Measurements from ENCODE around the gene AFG1L.

Gene AFG1L

GRCh38 chr6:108359901-108360882, 65.3 kb downstream of the AFG1L start:
- Histone ChIP-seq H3K4me2 (ENCODE audit: low read length) (no peak overlapping the region), H3K56ac (ENCODE audit: low read length) (no peak overlapping the region), H3K4me3 (ENCODE audit: low read length) (no peak overlapping the region), H4K5ac (ENCODE audit: low read length) (no peak overlapping the region), H3K36me3 (ENCODE audit: control insufficient read depth, insufficient read depth, low read length) (no peaks in the 10 kb centered on the region), H2BK5ac (ENCODE audit: low read length) (no peak overlapping the region), H3K4me1 (ENCODE audit: control insufficient read depth, low read depth, low read length) (no peaks in the 10 kb centered on the region), H3K27me3 (ENCODE audit: insufficient read depth, low read length, poor library complexity) (no peaks in the 10 kb centered on the region), H2BK120ac (ENCODE audit: low read depth, low read length) (no peak overlapping the region), H2AK5ac (ENCODE audit: low read length) (no peak overlapping the region), H3K27ac (ENCODE audit: low read depth, low read length) (no peak overlapping the region), H4K8ac (ENCODE audit: low read depth, low read length) (no peak overlapping the region), H3K79me2 (ENCODE audit: control insufficient read depth, insufficient read depth, low read length) (no peaks in the 10 kb centered on the region), H3K18ac (ENCODE audit: low read length) (no peak overlapping the region), H2BK15ac (replicated peaks; ENCODE audit: low read depth) (no peak overlapping the region), H3K23ac (ENCODE audit: low read length) (no peak overlapping the region), H3K4ac (ENCODE audit: low read depth, low read length) (no peak overlapping the region), H3K9ac (ENCODE audit: low read length) (no peak overlapping the region), H3K79me1 (ENCODE audit: low read length) (no peaks in the 10 kb centered on the region)
- DNase-seq: peak; percentile 33
- no CpG with 5 or more reads among the region's 5 CpGs for WGBS (ENCODE audit: extremely low coverage, insufficient coverage, low lambda C conversion rate)

DNA sequence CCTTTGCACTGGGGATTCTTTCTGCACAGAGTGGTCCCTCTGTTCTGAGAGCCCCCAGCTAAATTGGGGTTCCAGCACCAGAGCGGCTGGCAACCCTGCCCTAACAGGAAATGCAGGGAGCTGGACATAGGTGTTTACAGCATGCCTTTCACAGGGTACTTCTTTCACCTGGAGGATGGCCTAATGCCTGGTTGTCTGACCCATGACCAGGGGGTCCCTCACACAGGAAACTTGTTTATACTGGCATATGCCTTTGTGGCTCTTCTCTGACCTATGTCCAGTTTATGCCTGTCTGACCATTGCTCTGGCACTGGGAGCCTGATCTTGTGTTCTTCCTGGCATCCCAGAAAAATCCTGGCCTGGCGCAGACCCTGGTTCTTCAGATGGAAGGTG, 66.1 kb downstream of the AFG1L start:
- H3K56ac ChIP-seq (ENCODE audit: low read length): no peak overlapping the region
- H2BK5ac ChIP-seq (ENCODE audit: low read length): no peak overlapping the region
- H3K4me1 ChIP-seq (ENCODE audit: control insufficient read depth, low read depth, low read length): no peaks in the 10 kb centered on the region
- no peak overlapping the region for H3K27ac ChIP-seq (ENCODE audit: low read depth, low read length)
- H2AK5ac ChIP-seq (ENCODE audit: low read length): no peak overlapping the region
- no peaks in the 10 kb centered on the region for H3K79me2 ChIP-seq (ENCODE audit: control insufficient read depth, insufficient read depth, low read length)
- no peak overlapping the region for H3K23ac ChIP-seq (ENCODE audit: low read length)
- H3K18ac ChIP-seq (ENCODE audit: low read length): no peak overlapping the region
- H3K79me1 ChIP-seq (ENCODE audit: low read length): no peaks in the 10 kb centered on the region
- H2BK15ac ChIP-seq (replicated peaks; ENCODE audit: low read depth): no peak overlapping the region
- no peaks in the 10 kb centered on the region for H3K36me3 ChIP-seq (ENCODE audit: control insufficient read depth, insufficient read depth, low read length)
- no peak overlapping the region for H4K5ac ChIP-seq (ENCODE audit: low read length)
- H3K4me2 ChIP-seq (ENCODE audit: low read length): no peak overlapping the region
- H4K8ac ChIP-seq (ENCODE audit: low read depth, low read length): no peak overlapping the region
- no peak for DNase-seq
- no peak overlapping the region for H2BK120ac ChIP-seq (ENCODE audit: low read depth, low read length)
- H3K4me3 ChIP-seq (ENCODE audit: low read length): no peak overlapping the region
- WGBS (ENCODE audit: extremely low coverage, insufficient coverage, low lambda C conversion rate): no CpG with 5 or more reads among the region's 2 CpGs
- no peaks in the 10 kb centered on the region for H3K27me3 ChIP-seq (ENCODE audit: insufficient read depth, low read length, poor library complexity)
- H3K4ac ChIP-seq (ENCODE audit: low read depth, low read length): no peak overlapping the region
- no peak overlapping the region for H3K9ac ChIP-seq (ENCODE audit: low read length)

DNA sequence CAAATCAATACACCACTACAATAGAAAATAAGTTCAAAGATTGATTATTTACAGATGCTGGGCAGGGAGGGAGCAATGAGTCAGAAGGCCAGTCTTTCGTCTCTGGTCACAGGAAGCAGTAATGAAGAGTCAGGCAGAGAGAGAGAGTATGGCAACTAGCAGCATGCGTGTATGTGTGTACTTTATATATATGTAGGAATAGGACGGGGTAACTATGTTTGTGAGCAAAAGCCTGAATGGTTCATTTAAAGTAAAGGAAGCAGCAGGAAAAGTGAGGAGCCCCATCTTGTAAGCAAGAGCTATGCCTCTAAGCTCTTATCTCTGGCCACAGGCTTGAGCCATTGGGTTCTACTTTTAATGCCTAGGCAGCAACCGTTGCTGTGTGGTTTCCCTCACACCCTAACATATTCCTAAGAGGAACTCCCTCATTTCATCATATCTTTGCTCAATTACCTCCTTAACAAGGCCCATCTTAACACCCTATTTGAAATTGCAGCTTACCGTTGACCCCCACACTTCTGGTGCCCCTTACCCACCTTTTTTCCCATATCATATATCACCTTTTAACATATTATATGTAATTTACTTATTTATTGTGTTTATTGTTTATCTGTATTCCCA, 66.6 kb downstream of the AFG1L start:
- no peak for DNase-seq
- H3K79me2 ChIP-seq (ENCODE audit: control insufficient read depth, insufficient read depth, low read length): no peaks in the 10 kb centered on the region
- no CpG with 5 or more reads among the region's 5 CpGs for WGBS (ENCODE audit: extremely low coverage, insufficient coverage, low lambda C conversion rate)
- H4K5ac ChIP-seq (ENCODE audit: low read length): no peak overlapping the region
- H3K18ac ChIP-seq (ENCODE audit: low read length): no peak overlapping the region
- H2BK120ac ChIP-seq (ENCODE audit: low read depth, low read length): no peak overlapping the region
- no peak overlapping the region for H3K27ac ChIP-seq (ENCODE audit: low read depth, low read length)
- H2BK15ac ChIP-seq (replicated peaks; ENCODE audit: low read depth): no peak overlapping the region
- no peak overlapping the region for H2BK5ac ChIP-seq (ENCODE audit: low read length)
- H3K56ac ChIP-seq (ENCODE audit: low read length): no peak overlapping the region
- no peaks in the 10 kb centered on the region for H3K36me3 ChIP-seq (ENCODE audit: control insufficient read depth, insufficient read depth, low read length)
- H2AK5ac ChIP-seq (ENCODE audit: low read length): no peak overlapping the region
- H3K27me3 ChIP-seq (ENCODE audit: insufficient read depth, low read length, poor library complexity): no peaks in the 10 kb centered on the region
- no peaks in the 10 kb centered on the region for H3K79me1 ChIP-seq (ENCODE audit: low read length)
- H3K4me3 ChIP-seq (ENCODE audit: low read length): no peak overlapping the region
- H3K4ac ChIP-seq (ENCODE audit: low read depth, low read length): no peak overlapping the region
- no peaks in the 10 kb centered on the region for H3K4me1 ChIP-seq (ENCODE audit: control insufficient read depth, low read depth, low read length)
- no peak overlapping the region for H4K8ac ChIP-seq (ENCODE audit: low read depth, low read length)
- no peak overlapping the region for H3K4me2 ChIP-seq (ENCODE audit: low read length)
- H3K9ac ChIP-seq (ENCODE audit: low read length): no peak overlapping the region
- no peak overlapping the region for H3K23ac ChIP-seq (ENCODE audit: low read length)

DNA sequence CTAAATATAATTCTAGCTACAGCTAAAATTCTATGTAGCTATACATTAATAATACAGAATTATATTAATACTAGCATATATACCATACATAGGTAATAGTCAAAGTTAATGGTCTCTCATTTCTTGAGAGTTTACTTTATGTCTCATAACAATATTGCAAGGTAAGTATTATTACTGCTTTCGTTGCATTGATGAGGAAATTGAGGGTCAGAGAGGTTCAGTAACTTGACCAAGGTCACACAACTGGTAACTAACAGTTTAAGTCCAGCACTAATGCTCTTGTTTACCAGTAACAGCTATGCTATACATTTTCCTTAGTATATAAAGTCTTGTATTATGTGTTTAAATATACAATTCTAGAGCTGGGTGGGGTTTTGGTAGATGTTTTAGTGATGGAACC, 67.6 kb downstream of the AFG1L start:
- H2BK5ac ChIP-seq (ENCODE audit: low read length): no peak overlapping the region

GRCh38 chr6:108363113-108363512, 68.3 kb downstream of the AFG1L start:
- no peak overlapping the region for H2AK5ac ChIP-seq (ENCODE audit: low read length)
- no peaks in the 10 kb centered on the region for H3K4me1 ChIP-seq (ENCODE audit: control insufficient read depth, low read depth, low read length)
- H3K56ac ChIP-seq (ENCODE audit: low read length): no peak overlapping the region
- no peaks in the 10 kb centered on the region for H3K27me3 ChIP-seq (ENCODE audit: insufficient read depth, low read length, poor library complexity)
- no peak overlapping the region for H2BK120ac ChIP-seq (ENCODE audit: low read depth, low read length)
- H3K79me1 ChIP-seq (ENCODE audit: low read length): no peaks in the 10 kb centered on the region
- no CpG with 5 or more reads among the region's 3 CpGs for WGBS (ENCODE audit: extremely low coverage, insufficient coverage, low lambda C conversion rate)
- H2BK15ac ChIP-seq (replicated peaks; ENCODE audit: low read depth): no peak overlapping the region
- H3K4me2 ChIP-seq (ENCODE audit: low read length): no peak overlapping the region
- H2BK5ac ChIP-seq (ENCODE audit: low read length): no peak overlapping the region
- H3K79me2 ChIP-seq (ENCODE audit: control insufficient read depth, insufficient read depth, low read length): no peaks in the 10 kb centered on the region
- H3K36me3 ChIP-seq (ENCODE audit: control insufficient read depth, insufficient read depth, low read length): no peaks in the 10 kb centered on the region
- no peak for DNase-seq
- no peak overlapping the region for H3K9ac ChIP-seq (ENCODE audit: low read length)
- no peak overlapping the region for H3K4me3 ChIP-seq (ENCODE audit: low read length)
- H3K4ac ChIP-seq (ENCODE audit: low read depth, low read length): no peak overlapping the region
- no peak overlapping the region for H3K27ac ChIP-seq (ENCODE audit: low read depth, low read length)
- H3K18ac ChIP-seq (ENCODE audit: low read length): no peak overlapping the region
- no peak overlapping the region for H4K5ac ChIP-seq (ENCODE audit: low read length)
- no peak overlapping the region for H4K8ac ChIP-seq (ENCODE audit: low read depth, low read length)
- H3K23ac ChIP-seq (ENCODE audit: low read length): no peak overlapping the region

More for the DNA sequence above, 67.6 kb downstream of the AFG1L start:
- H3K18ac ChIP-seq (ENCODE audit: low read length): no peak overlapping the region
- WGBS (ENCODE audit: extremely low coverage, insufficient coverage, low lambda C conversion rate): no CpG with 5 or more reads among the region's 1 CpG
- H3K4me2 ChIP-seq (ENCODE audit: low read length): no peak overlapping the region
- no peaks in the 10 kb centered on the region for H3K36me3 ChIP-seq (ENCODE audit: control insufficient read depth, insufficient read depth, low read length)
- no peak for DNase-seq
- H3K23ac ChIP-seq (ENCODE audit: low read length): no peak overlapping the region
- H3K27me3 ChIP-seq (ENCODE audit: insufficient read depth, low read length, poor library complexity): no peaks in the 10 kb centered on the region
- no peak overlapping the region for H2AK5ac ChIP-seq (ENCODE audit: low read length)
- no peak overlapping the region for H3K27ac ChIP-seq (ENCODE audit: low read depth, low read length)
- H4K5ac ChIP-seq (ENCODE audit: low read length): no peak overlapping the region
- no peak overlapping the region for H3K4me3 ChIP-seq (ENCODE audit: low read length)
- H3K79me1 ChIP-seq (ENCODE audit: low read length): no peaks in the 10 kb centered on the region
- H4K8ac ChIP-seq (ENCODE audit: low read depth, low read length): no peak overlapping the region
- H3K4ac ChIP-seq (ENCODE audit: low read depth, low read length): no peak overlapping the region
- H2BK15ac ChIP-seq (replicated peaks; ENCODE audit: low read depth): no peak overlapping the region
- H3K9ac ChIP-seq (ENCODE audit: low read length): no peak overlapping the region
- no peaks in the 10 kb centered on the region for H3K79me2 ChIP-seq (ENCODE audit: control insufficient read depth, insufficient read depth, low read length)
- no peaks in the 10 kb centered on the region for H3K4me1 ChIP-seq (ENCODE audit: control insufficient read depth, low read depth, low read length)
- H3K56ac ChIP-seq (ENCODE audit: low read length): no peak overlapping the region
- H2BK120ac ChIP-seq (ENCODE audit: low read depth, low read length): no peak overlapping the region

Data from mesendoderm (in vitro differentiated cells).